MCF 10A (cell line): ENCODE data around the gene DUS1L. TPM values are rescaled to one million over a fixed set of nuclear protein-coding genes. Genes with fewer than 3 reads are reported as not detected.

Experiments used
- BruUV-seq: library from RNA; stranded (reverse); fragments of 400-500 nt; replicated peaks from 2 replicates; lab custom pipeline; 2021; lab: Mats Ljungman, UMichigan
- CTCF ChIA-PET: fragments of 300-600 bp; sonication (Branson Sonifier 250); formaldehyde crosslinking; extraction: SDS; loops from one replicate; lab custom pipeline; 2021; ENCODE audit warnings: antibody characterized with exemption, inconsistent platforms; lab: Yijun Ruan, JAX
- POLR2A ChIA-PET: fragments of 300-600, 350-650 bp; sonication (Branson Sonifier 250); formaldehyde crosslinking; extraction: SDS; loops from one replicate; lab custom pipeline; 2020; ENCODE audit warnings: antibody characterized with exemption, inconsistent platforms; lab: Yijun Ruan, JAX
- DNase-seq: peaks from one replicate; pipeline ENCODE4 v3.0.0-alpha.2; 2018; ENCODE audit not compliant: unreplicated experiment
- H3K27ac Mint-ChIP-seq: one replicate; pipeline ENCODE4 v1.8.0; 2022; ENCODE audit warnings: mild to moderate bottlenecking, low read depth, mixed read lengths; ENCODE audit not compliant: unreplicated experiment
- H3K27me3 Mint-ChIP-seq: one replicate; pipeline ENCODE4 v1.8.0; 2022; ENCODE audit warnings: mixed read lengths; ENCODE audit not compliant: insufficient read depth, unreplicated experiment
- H3K36me3 Mint-ChIP-seq: one replicate; pipeline ENCODE4 v1.8.0; 2022; ENCODE audit warnings: mild to moderate bottlenecking, moderate library complexity, mixed read lengths; ENCODE audit not compliant: insufficient read depth, unreplicated experiment
- H3K4me1 Mint-ChIP-seq: one replicate; pipeline ENCODE4 v1.8.0; 2022; ENCODE audit warnings: mixed read lengths; ENCODE audit not compliant: insufficient read depth, unreplicated experiment
- H3K4me3 Mint-ChIP-seq: one replicate; pipeline ENCODE4 v1.8.0; 2022; ENCODE audit warnings: mild to moderate bottlenecking, moderate library complexity, mixed read lengths; ENCODE audit not compliant: unreplicated experiment
- H3K9me3 Mint-ChIP-seq: one replicate; pipeline ENCODE4 v1.8.0; 2022; ENCODE audit warnings: mixed read lengths; ENCODE audit not compliant: unreplicated experiment
- intact Hi-C: fragments of 100-400 bp; cut with micrococcal nuclease; formaldehyde crosslinking; loops from 2 replicates; pipeline ENCODE4 v1.14.1; 2022
- total RNA-seq: library from RNA; stranded (reverse); gene quantifications from 2 replicates; pipeline ENCODE4 v1.2.3, GENCODE V29; 2022
- TF ChIP-seq, protein P1 (sequence below): fragments of 200-600 bp; IDR thresholded peaks from one replicate; pipeline ENCODE4 v1.8.0; 2022; ENCODE audit warnings: antibody characterized with exemption, mild to moderate bottlenecking; ENCODE audit not compliant: unreplicated experiment

Gene DUS1L
- total RNA-seq, 1 experiment from 2014 or later: 116 TPM

GRCh38 chr17:82037889-82038195, 27.8 kb downstream of the DUS1L start:
- intact Hi-C loops: loop anchor here (10.0 kb wide), 2 partner anchors 57 to 207 kb away; partner anchors contain the start of gene FASN
- ChIA-PET POLR2A (interaction anchor here (0.6 to 1.9 kb wide), 26 partner anchors 8 to 642 kb away, joined by 3 to 19 read pairs (median 4); partner anchors contain the start of genes BAHCC1, CENPX, DUS1L and GPS1), CTCF (interaction anchor here (0.6 to 1.7 kb wide), 10 partner anchors 12 to 493 kb away, joined by 3 to 11 read pairs (median 3); no protein-coding TSS in a partner anchor)
- TF ChIP-seq, protein P1, sequence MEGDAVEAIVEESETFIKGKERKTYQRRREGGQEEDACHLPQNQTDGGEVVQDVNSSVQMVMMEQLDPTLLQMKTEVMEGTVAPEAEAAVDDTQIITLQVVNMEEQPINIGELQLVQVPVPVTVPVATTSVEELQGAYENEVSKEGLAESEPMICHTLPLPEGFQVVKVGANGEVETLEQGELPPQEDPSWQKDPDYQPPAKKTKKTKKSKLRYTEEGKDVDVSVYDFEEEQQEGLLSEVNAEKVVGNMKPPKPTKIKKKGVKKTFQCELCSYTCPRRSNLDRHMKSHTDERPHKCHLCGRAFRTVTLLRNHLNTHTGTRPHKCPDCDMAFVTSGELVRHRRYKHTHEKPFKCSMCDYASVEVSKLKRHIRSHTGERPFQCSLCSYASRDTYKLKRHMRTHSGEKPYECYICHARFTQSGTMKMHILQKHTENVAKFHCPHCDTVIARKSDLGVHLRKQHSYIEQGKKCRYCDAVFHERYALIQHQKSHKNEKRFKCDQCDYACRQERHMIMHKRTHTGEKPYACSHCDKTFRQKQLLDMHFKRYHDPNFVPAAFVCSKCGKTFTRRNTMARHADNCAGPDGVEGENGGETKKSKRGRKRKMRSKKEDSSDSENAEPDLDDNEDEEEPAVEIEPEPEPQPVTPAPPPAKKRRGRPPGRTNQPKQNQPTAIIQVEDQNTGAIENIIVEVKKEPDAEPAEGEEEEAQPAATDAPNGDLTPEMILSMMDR: no peak
- BruUV-seq: no TSS peak
- H3K9me3 Mint-ChIP-seq: no peaks in the 10 kb centered on the region
- peak overlapping the region; percentile 82 for H3K4me3 Mint-ChIP-seq
- peak overlapping the region; percentile 88 for H3K27ac Mint-ChIP-seq
- H3K36me3 Mint-ChIP-seq: no peaks in the 10 kb centered on the region
- H3K27me3 Mint-ChIP-seq: no peaks in the 10 kb centered on the region
- DNase-seq: no peak
- peaks cover 8% of the 10 kb centered on the region for H3K4me1 Mint-ChIP-seq

DNA sequence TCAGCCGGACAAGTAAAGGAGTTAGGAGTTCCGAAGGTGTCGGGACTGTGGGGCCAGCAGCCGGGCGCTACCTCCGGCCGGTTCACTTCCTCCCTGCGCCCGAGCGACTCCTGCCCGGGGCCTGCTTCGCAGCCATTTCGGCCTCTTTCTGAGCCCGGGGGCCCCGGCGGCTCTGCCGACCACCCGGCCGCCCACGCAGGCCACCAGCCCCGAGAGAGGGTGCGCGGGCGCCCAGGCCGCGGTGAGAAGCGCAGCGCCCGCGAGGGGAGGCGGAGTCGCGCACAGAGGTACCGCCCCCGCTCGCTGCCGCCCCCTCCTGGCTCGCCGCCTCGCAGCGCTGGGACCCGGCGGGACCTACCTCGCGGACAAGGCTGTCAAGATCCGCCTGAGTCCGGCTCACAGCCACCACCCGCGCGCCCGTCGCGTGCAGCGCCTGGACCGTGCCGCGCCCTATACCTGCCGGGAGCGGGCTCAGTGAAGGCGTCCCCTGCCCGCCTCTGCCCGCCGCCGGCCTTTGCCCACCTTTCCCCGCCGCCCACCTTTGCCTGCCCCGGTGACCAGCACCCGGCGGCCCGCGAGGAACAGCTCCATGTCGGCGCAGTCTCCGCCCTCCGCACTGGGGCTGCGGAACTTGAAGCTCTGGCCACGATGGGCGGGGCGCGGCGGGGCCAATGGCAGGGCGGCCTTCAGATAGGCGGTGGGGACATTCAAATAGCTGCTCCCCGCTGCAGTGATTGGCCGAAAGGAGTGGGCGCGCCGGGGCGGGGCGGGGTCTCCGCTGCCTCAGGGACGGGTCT, 28.3 kb downstream of the DUS1L start, which contains the start of gene DCXR:
TSS of gene DCXR (minus strand) at position 606 of the 797 bp plus-strand sequence. CDS start at position 591, 15 bp downstream.
- H3K4me3 Mint-ChIP-seq: peak within 1 kb of the TSS; percentile 82
- H3K27ac Mint-ChIP-seq: peak within 1 kb of the TSS; percentile 88
- peaks cover 8% of the 10 kb centered on the region for H3K4me1 Mint-ChIP-seq
- ChIA-PET POLR2A (interaction anchor here (0.6 to 1.9 kb wide), 26 partner anchors 8 to 642 kb away, joined by 3 to 19 read pairs (median 4); partner anchors contain the start of genes BAHCC1, CENPX, DUS1L and GPS1), CTCF (interaction anchor here (0.5 to 1.7 kb wide), 16 partner anchors 11 to 493 kb away, joined by 3 to 11 read pairs (median 3); no protein-coding TSS in a partner anchor)
- no TSS peak for BruUV-seq
- peak; percentile 96 for DNase-seq
- H3K9me3 Mint-ChIP-seq: no peaks in the 10 kb centered on the region
- H3K27me3 Mint-ChIP-seq: no peaks in the 10 kb centered on the region
- no peaks in the 10 kb centered on the region for H3K36me3 Mint-ChIP-seq
- TF ChIP-seq, protein P1: peak; percentile 71
- intact Hi-C loops: loop anchor here (10.0 kb wide), 2 partner anchors 58 to 208 kb away; partner anchors contain the start of gene FASN

DNA sequence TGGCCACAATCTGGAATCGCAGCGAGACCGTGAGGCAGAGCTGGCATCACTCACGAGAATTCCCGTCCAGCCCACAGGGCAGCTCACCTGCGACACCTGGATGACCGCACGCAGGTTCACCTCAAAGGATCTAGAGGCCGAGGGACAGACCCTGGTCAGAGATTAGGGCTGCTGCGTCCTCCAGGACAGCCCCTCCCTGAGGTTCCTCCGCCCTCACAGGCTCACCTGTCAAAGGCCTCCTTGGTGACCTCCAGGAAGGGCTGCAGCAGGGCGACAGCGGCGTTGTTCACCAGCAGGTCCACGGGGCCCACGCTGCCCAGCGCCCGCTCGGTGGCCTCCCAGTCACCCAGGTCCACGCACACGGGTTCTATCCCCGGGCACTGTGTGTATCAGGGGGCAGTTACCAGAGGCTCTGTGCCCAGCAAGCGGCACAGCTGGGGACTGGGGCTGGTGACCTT, 28.9 kb downstream of the DUS1L start:
- peaks cover 8% of the 10 kb centered on the region for H3K4me1 Mint-ChIP-seq
- no peak for DNase-seq
- no peak overlapping the region for H3K27ac Mint-ChIP-seq
- ChIA-PET POLR2A (interaction anchor here (0.6 to 1.8 kb wide), 2 partner anchors 59 to 333 kb away, joined by 4 to 7 read pairs; partner anchors contain the start of gene MRPL12), CTCF (interaction anchor here (0.6 to 1.2 kb wide), 7 partner anchors 10 to 179 kb away, joined by 3 to 7 read pairs (median 3); no protein-coding TSS in a partner anchor)
- H3K36me3 Mint-ChIP-seq: no peaks in the 10 kb centered on the region
- TF ChIP-seq, protein P1: no peak
- intact Hi-C loops: loop anchor here (10.0 kb wide), 2 partner anchors 58 to 208 kb away; partner anchors contain the start of gene FASN
- H3K9me3 Mint-ChIP-seq: no peaks in the 10 kb centered on the region
- BruUV-seq: no TSS peak
- H3K27me3 Mint-ChIP-seq: no peaks in the 10 kb centered on the region
- peak overlapping the region; percentile 82 for H3K4me3 Mint-ChIP-seq
